HEK293 (cell line): ENCODE data around the gene MAP3K8.

ENCODE experiments used
- GLI4 ChIP-seq: fragments of 450-650 bp; formaldehyde crosslinking; IDR thresholded peaks from 2 replicates; pipeline ENCODE4 v1.5.1; 2016; ENCODE audit warnings: missing biosample characterization, missing genetic modification characterization
- IKZF3 ChIP-seq: fragments of 450-650 bp; IDR thresholded peaks from 2 replicates; pipeline ENCODE4 v1.5.0; 2018; ENCODE audit warnings: missing biosample characterization, mild to moderate bottlenecking, missing genetic modification characterization, moderate library complexity
- ZBTB21 ChIP-seq: fragments of 450-650 bp; formaldehyde crosslinking; IDR thresholded peaks from 2 replicates; pipeline ENCODE4 v1.5.1; 2017; ENCODE audit warnings: missing biosample characterization, missing genetic modification characterization
- ZNF174 ChIP-seq: fragments of 450-650 bp; formaldehyde crosslinking; IDR thresholded peaks from 2 replicates; pipeline ENCODE4 v1.5.0; 2017; ENCODE audit warnings: missing biosample characterization, mild to moderate bottlenecking, missing genetic modification characterization
- ZNF239 ChIP-seq: fragments of 450-650 bp; formaldehyde crosslinking; IDR thresholded peaks from 2 replicates; pipeline ENCODE4 v1.5.1; 2016; ENCODE audit warnings: missing biosample characterization, missing genetic modification characterization
- ZNF274 ChIP-seq, 2 experiments: fragments of 200-500 bp in 1 of 2; fragments of 450-650 bp in 1 of 2; sonication (Bioruptor generic) in 1 of 2; formaldehyde crosslinking in 1 of 2; IDR thresholded peaks; 2 replicates each; pipeline versions ENCODE4 v1.5.1 to v1.6.1; 2014 to 2016; ENCODE audit warnings: borderline replicate concordance in 1 of 2, inconsistent platforms in 1 of 2, low read length in 1 of 2, missing biosample characterization in 1 of 2, missing genetic modification characterization in 1 of 2
- ZNF639 ChIP-seq: fragments of 450-650 bp; formaldehyde crosslinking; IDR thresholded peaks from 2 replicates; pipeline ENCODE4 v1.5.1; 2016; ENCODE audit warnings: missing biosample characterization, missing genetic modification characterization
- ZNF747 ChIP-seq: fragments of 450-650 bp; formaldehyde crosslinking; IDR thresholded peaks from 2 replicates; pipeline ENCODE4 v1.5.1; 2016; ENCODE audit warnings: missing biosample characterization, missing genetic modification characterization
- TF ChIP-seq, protein P1 (sequence below): fragments of 450-650 bp; formaldehyde crosslinking; IDR thresholded peaks from 2 replicates; pipeline ENCODE4 v1.5.1; 2016; ENCODE audit warnings: missing biosample characterization, missing genetic modification characterization

DNA sequence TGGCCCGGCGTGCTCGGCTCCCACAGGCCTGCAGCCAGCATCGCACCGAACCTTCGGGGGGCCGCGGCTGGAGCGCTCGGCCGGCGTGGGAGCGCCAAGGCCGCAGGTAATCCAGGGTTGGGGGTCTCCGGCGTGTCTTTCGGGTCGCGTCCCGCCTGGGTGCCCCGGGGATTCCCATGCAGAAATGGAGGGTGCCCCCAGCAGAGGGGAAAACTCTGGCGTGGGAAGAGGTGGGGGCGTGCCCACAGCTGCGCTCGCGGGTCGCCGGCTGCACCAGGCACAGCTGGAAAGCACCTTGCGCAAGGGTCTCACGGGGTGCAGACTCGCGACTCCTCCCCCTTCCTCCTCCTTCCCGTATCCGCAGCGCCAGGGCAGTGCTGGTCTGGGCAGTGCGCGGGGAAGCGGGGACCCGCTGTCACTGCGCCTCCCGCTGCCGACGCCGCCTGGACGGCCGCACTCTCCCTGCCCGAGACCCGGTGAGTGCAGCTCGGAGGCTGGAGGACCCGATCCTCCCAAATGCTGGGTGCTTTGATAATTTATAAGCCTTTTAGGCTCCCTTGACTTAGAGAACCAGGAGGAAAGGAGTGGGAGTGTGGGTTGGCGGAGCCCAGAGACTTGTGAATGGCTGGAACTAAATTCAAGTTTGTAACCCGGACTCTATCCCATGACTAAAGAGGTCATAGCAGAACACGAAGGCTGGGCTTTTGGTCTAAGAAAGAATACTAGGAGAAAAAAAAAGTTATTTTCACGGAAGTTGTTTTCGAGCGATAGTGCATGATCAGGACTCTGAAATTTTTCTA, 489 bp downstream of the MAP3K8 start:
- no peak for TF ChIP-seq ZNF274 (IDR thresholded peaks at IDR 0.05; ENCODE audit: low read length)
- no peak for TF ChIP-seq ZNF274 (tag by site-specific recombination; IDR thresholded peaks at IDR 0.05; ENCODE audit: borderline replicate concordance)
- TF ChIP-seq, protein P1, sequence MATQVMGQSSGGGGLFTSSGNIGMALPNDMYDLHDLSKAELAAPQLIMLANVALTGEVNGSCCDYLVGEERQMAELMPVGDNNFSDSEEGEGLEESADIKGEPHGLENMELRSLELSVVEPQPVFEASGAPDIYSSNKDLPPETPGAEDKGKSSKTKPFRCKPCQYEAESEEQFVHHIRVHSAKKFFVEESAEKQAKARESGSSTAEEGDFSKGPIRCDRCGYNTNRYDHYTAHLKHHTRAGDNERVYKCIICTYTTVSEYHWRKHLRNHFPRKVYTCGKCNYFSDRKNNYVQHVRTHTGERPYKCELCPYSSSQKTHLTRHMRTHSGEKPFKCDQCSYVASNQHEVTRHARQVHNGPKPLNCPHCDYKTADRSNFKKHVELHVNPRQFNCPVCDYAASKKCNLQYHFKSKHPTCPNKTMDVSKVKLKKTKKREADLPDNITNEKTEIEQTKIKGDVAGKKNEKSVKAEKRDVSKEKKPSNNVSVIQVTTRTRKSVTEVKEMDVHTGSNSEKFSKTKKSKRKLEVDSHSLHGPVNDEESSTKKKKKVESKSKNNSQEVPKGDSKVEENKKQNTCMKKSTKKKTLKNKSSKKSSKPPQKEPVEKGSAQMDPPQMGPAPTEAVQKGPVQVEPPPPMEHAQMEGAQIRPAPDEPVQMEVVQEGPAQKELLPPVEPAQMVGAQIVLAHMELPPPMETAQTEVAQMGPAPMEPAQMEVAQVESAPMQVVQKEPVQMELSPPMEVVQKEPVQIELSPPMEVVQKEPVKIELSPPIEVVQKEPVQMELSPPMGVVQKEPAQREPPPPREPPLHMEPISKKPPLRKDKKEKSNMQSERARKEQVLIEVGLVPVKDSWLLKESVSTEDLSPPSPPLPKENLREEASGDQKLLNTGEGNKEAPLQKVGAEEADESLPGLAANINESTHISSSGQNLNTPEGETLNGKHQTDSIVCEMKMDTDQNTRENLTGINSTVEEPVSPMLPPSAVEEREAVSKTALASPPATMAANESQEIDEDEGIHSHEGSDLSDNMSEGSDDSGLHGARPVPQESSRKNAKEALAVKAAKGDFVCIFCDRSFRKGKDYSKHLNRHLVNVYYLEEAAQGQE (tag by site-specific recombination): no peak; the same call in 1 of the 2 replicates
- no peak; the same call in 1 of the 2 replicates for TF ChIP-seq IKZF3 (tag by site-specific recombination)
- no peak for TF ChIP-seq ZNF747 (tag by site-specific recombination)
- TF ChIP-seq ZNF239: no peak
- no peak for TF ChIP-seq ZNF174 (tag by site-specific recombination)
- TF ChIP-seq GLI4 (tag by site-specific recombination): no peak
- no peak for TF ChIP-seq ZBTB21 (tag by site-specific recombination)
- no peak; the same call in 1 of the 2 replicates for TF ChIP-seq ZNF639 (tag by site-specific recombination)
